Mesendoderm (in vitro differentiated cells): ENCODE results near the gene XAB2.

Source experiments
- DNase-seq: peaks from one replicate; pipeline ENCODE4 v3.0.0; 2013
- H2AK5ac ChIP-seq: 2 replicates; pipeline ENCODE4 v1.6.1; 2013; ENCODE audit warnings: low read length, inconsistent platforms
- H2BK120ac ChIP-seq: 2 replicates; pipeline ENCODE4 v1.6.1; 2013; ENCODE audit warnings: low read depth, mild to moderate bottlenecking, low read length, moderate library complexity, mixed read lengths
- H2BK15ac ChIP-seq: replicated peaks from 2 replicates; pipeline ENCODE4 v1.6.1; 2013; ENCODE audit warnings: low read depth, mild to moderate bottlenecking, moderate library complexity
- H2BK5ac ChIP-seq: 2 replicates; pipeline ENCODE4 v1.6.1; 2013; ENCODE audit warnings: low read length, inconsistent platforms
- H3K18ac ChIP-seq: 2 replicates; pipeline ENCODE4 v1.6.1; 2013; ENCODE audit warnings: mild to moderate bottlenecking, low read length, mixed read lengths
- H3K23ac ChIP-seq: one replicate; pipeline ENCODE4 v1.6.1; 2013; ENCODE audit warnings: low read length
- H3K27ac ChIP-seq: 2 replicates; pipeline ENCODE4 v1.5.1; 2013; ENCODE audit warnings: low read depth, mild to moderate bottlenecking, inconsistent platforms, low read length, moderate library complexity
- H3K27me3 ChIP-seq: 2 replicates; pipeline ENCODE4 v1.6.1; 2013; ENCODE audit warnings: low read length, control low read depth, mild to moderate bottlenecking, inconsistent platforms; ENCODE audit not compliant: insufficient read depth, poor library complexity
- H3K36me3 ChIP-seq: 2 replicates; pipeline ENCODE4 v1.6.1; 2013; ENCODE audit warnings: low read length, inconsistent platforms; ENCODE audit not compliant: control insufficient read depth, insufficient read depth
- H3K4ac ChIP-seq: one replicate; pipeline ENCODE4 v1.6.1; 2013; ENCODE audit warnings: low read depth, mild to moderate bottlenecking, low read length, moderate library complexity
- H3K4me1 ChIP-seq: 2 replicates; pipeline ENCODE4 v1.6.1; 2013; ENCODE audit warnings: low read depth, low read length, inconsistent platforms; ENCODE audit not compliant: control insufficient read depth
- H3K4me2 ChIP-seq: 2 replicates; pipeline ENCODE4 v1.6.1; 2013; ENCODE audit warnings: low read length
- H3K4me3 ChIP-seq: 2 replicates; pipeline ENCODE4 v1.5.1; 2013; ENCODE audit warnings: mild to moderate bottlenecking, low read length
- H3K56ac ChIP-seq: one replicate; pipeline ENCODE4 v1.6.1; 2013; ENCODE audit warnings: low read length
- H3K79me1 ChIP-seq: 2 replicates; pipeline ENCODE4 v1.6.1; 2013; ENCODE audit warnings: low read length, inconsistent platforms
- H3K79me2 ChIP-seq: 2 replicates; pipeline ENCODE4 v1.6.1; 2013; ENCODE audit warnings: mild to moderate bottlenecking, low read length; ENCODE audit not compliant: control insufficient read depth, insufficient read depth
- H3K9ac ChIP-seq: 2 replicates; pipeline ENCODE4 v1.6.1; 2013; ENCODE audit warnings: low read length, inconsistent platforms
- H4K5ac ChIP-seq: one replicate; pipeline ENCODE4 v1.6.1; 2013; ENCODE audit warnings: low read length
- H4K8ac ChIP-seq: one replicate; pipeline ENCODE4 v1.6.1; 2013; ENCODE audit warnings: low read depth, mild to moderate bottlenecking, control low read depth, low read length, moderate library complexity
- WGBS: extraction: QIAGEN DNeasy Blood & Tissue Kit; methylation state at CpG from one replicate; pipeline ENCODE4 v1.1.7; 2013; ENCODE audit warnings: low lambda C conversion rate, missing lambda C conversion rate; ENCODE audit not compliant: insufficient coverage; ENCODE audit errors: extremely low coverage; 5-methylcytosine and 5-hydroxymethylcytosine counted together

Gene XAB2

GRCh38 chr19:7625763-7626372, 3.5 kb downstream of the XAB2 start:
- peaks cover 40% of the 10 kb centered on the region for H3K79me2 ChIP-seq
- no peak overlapping the region for H3K4ac ChIP-seq
- H2BK120ac ChIP-seq = no peak overlapping the region
- no peak overlapping the region for H4K5ac ChIP-seq
- no peak overlapping the region for H2BK15ac ChIP-seq
- no peak overlapping the region for H3K56ac ChIP-seq
- no peak overlapping the region for H3K27ac ChIP-seq
- no peak overlapping the region for H3K4me3 ChIP-seq
- H4K8ac ChIP-seq = no peak overlapping the region
- no peak overlapping the region for H3K4me2 ChIP-seq
- no CpG with 5 or more reads among the region's 34 CpGs for WGBS
- no peaks in the 10 kb centered on the region for H3K27me3 ChIP-seq
- H3K36me3 ChIP-seq = peaks cover 7% of the 10 kb centered on the region
- peaks cover 25% of the 10 kb centered on the region for H3K79me1 ChIP-seq
- H2AK5ac ChIP-seq = no peak overlapping the region
- H3K18ac ChIP-seq = no peak overlapping the region
- DNase-seq = no peak
- H2BK5ac ChIP-seq = no peak overlapping the region
- no peak overlapping the region for H3K23ac ChIP-seq
- peaks cover 1% of the 10 kb centered on the region for H3K4me1 ChIP-seq
- no peak overlapping the region for H3K9ac ChIP-seq

- Histone ChIP-seq H2AK5ac (no peak overlapping the region), H3K27me3 (no peaks in the 10 kb centered on the region), H3K4me3 (no peak overlapping the region), H3K56ac (no peak overlapping the region), H3K4me1 (no peaks in the 10 kb centered on the region), H3K79me2 (peaks cover 30% of the 10 kb centered on the region), H3K23ac (no peak overlapping the region), H3K27ac (no peak overlapping the region), H3K18ac (no peak overlapping the region), H2BK15ac (no peak overlapping the region), H2BK120ac (no peak overlapping the region), H4K8ac (no peak overlapping the region), H3K79me1 (peaks cover 18% of the 10 kb centered on the region), H3K4me2 (no peak overlapping the region), H3K4ac (no peak overlapping the region), H3K36me3 (peaks cover 7% of the 10 kb centered on the region), H4K5ac (no peak overlapping the region), H3K9ac (no peak overlapping the region), H2BK5ac (no peak overlapping the region)
- DNase-seq = no peak
- no CpG with 5 or more reads among the region's 17 CpGs for WGBS
Observed at GRCh38 chr19:7624810-7625209, 4.5 kb downstream of the XAB2 start.

- Histone ChIP-seq H3K23ac (no peak overlapping the region), H2BK5ac (no peak overlapping the region), H4K5ac (no peak overlapping the region), H3K9ac (no peak overlapping the region), H3K4me1 (no peaks in the 10 kb centered on the region), H3K36me3 (peaks cover 7% of the 10 kb centered on the region), H3K27me3 (no peaks in the 10 kb centered on the region), H3K79me2 (peaks cover 26% of the 10 kb centered on the region), H3K79me1 (peaks cover 17% of the 10 kb centered on the region), H2AK5ac (no peak overlapping the region), H3K4me2 (no peak overlapping the region), H3K18ac (no peak overlapping the region), H2BK15ac (no peak overlapping the region), H3K27ac (no peak overlapping the region), H3K56ac (no peak overlapping the region), H3K4me3 (no peak overlapping the region), H3K4ac (no peak overlapping the region), H2BK120ac (no peak overlapping the region), H4K8ac (no peak overlapping the region)
- no CpG with 5 or more reads among the region's 39 CpGs for WGBS
- DNase-seq = no peak
Observed at GRCh38 chr19:7623725-7624603, 5.4 kb downstream of the XAB2 start.

GRCh38 chr19:7622933-7623685, 6.2 kb downstream of the XAB2 start:
- H3K79me1 ChIP-seq = peaks cover 11% of the 10 kb centered on the region
- no peak for DNase-seq
- H3K56ac ChIP-seq = no peak overlapping the region
- no CpG with 5 or more reads among the region's 16 CpGs for WGBS
- no peak overlapping the region for H3K23ac ChIP-seq
- H3K9ac ChIP-seq = no peak overlapping the region
- H4K5ac ChIP-seq = no peak overlapping the region
- no peak overlapping the region for H2BK5ac ChIP-seq
- no peak overlapping the region for H2BK120ac ChIP-seq
- no peaks in the 10 kb centered on the region for H3K27me3 ChIP-seq
- H3K27ac ChIP-seq = no peak overlapping the region
- H3K4me3 ChIP-seq = no peak overlapping the region
- peaks cover 9% of the 10 kb centered on the region for H3K36me3 ChIP-seq
- no peak overlapping the region for H4K8ac ChIP-seq
- H3K4me2 ChIP-seq = no peak overlapping the region
- no peak overlapping the region for H2BK15ac ChIP-seq
- H3K79me2 ChIP-seq = peaks cover 18% of the 10 kb centered on the region
- H2AK5ac ChIP-seq = no peak overlapping the region
- no peak overlapping the region for H3K18ac ChIP-seq
- no peak overlapping the region for H3K4ac ChIP-seq
- no peaks in the 10 kb centered on the region for H3K4me1 ChIP-seq

- H3K56ac ChIP-seq = no peak overlapping the region
- WGBS = no CpG with 5 or more reads among the region's 57 CpGs
- H3K36me3 ChIP-seq = peaks cover 9% of the 10 kb centered on the region
- no peak overlapping the region for H3K23ac ChIP-seq
- H3K4me3 ChIP-seq = no peak overlapping the region
- no peak overlapping the region for H3K18ac ChIP-seq
- no peak overlapping the region for H2BK5ac ChIP-seq
- H3K9ac ChIP-seq = no peak overlapping the region
- no peak overlapping the region for H3K27ac ChIP-seq
- no peak overlapping the region for H3K4ac ChIP-seq
- H3K4me2 ChIP-seq = no peak overlapping the region
- no peaks in the 10 kb centered on the region for H3K27me3 ChIP-seq
- H2AK5ac ChIP-seq = no peak overlapping the region
- no peak overlapping the region for H4K8ac ChIP-seq
- H4K5ac ChIP-seq = no peak overlapping the region
- no peak overlapping the region for H2BK15ac ChIP-seq
- H2BK120ac ChIP-seq = no peak overlapping the region
- H3K79me2 ChIP-seq = no peaks in the 10 kb centered on the region
- no peaks in the 10 kb centered on the region for H3K4me1 ChIP-seq
- no peak for DNase-seq
- no peaks in the 10 kb centered on the region for H3K79me1 ChIP-seq
Observed at GRCh38 chr19:7620442-7621412, 8.6 kb downstream of the XAB2 start.
